Caco-2 (cell line): ENCODE results near the gene STARD10. TPM values are rescaled to one million over a fixed set of nuclear protein-coding genes. Genes with fewer than 3 reads are reported as not detected.
A peak's percentile ranks its signal among the peaks of the same experiment; 100 is the strongest.

Source experiments
- BruUV-seq: library from RNA; stranded (reverse); fragments of 400-500 nt; replicated peaks from 2 replicates; lab custom pipeline; 2021; lab: Mats Ljungman, UMichigan
- CTCF ChIA-PET: fragments of 300-600 bp; sonication (Branson Sonifier 250); formaldehyde crosslinking; loops from one replicate; lab custom pipeline; 2022; ENCODE audit warnings: antibody characterized with exemption; lab: Charles Lee
- POLR2A ChIA-PET: fragments of 300-600 bp; sonication (Branson Sonifier 250); formaldehyde crosslinking; loops from one replicate; lab custom pipeline; 2022; ENCODE audit warnings: antibody characterized with exemption; lab: Charles Lee
- DNase-seq, 2 experiments: peaks; one replicate each; pipeline versions ENCODE4 v3.0.0 to v3.0.0-alpha.2; 2020 to 2022
- H3K27me3 ChIP-seq: replicated peaks from 2 replicates; pipeline ENCODE4 v1.6.0; 2011; ENCODE audit warnings: low read length; ENCODE audit not compliant: control insufficient read depth, insufficient read depth
- H3K36me3 ChIP-seq: 2 replicates; pipeline ENCODE4 v1.5.1; 2011; ENCODE audit warnings: low read length; ENCODE audit not compliant: control insufficient read depth, insufficient read depth
- H3K4me1 ChIP-seq: fragments of 250-450 bp; sonication (Bioruptor Pico); 2 replicates; pipeline ENCODE4 v1.5.1; 2020; ENCODE audit warnings: mild to moderate bottlenecking
- H3K4me3 ChIP-seq: 2 replicates; pipeline ENCODE4 v1.5.1; 2011; ENCODE audit warnings: low read depth, mild to moderate bottlenecking, control low read depth, low read length
- H3K9me3 ChIP-seq: fragments of 250-450 bp; sonication (Bioruptor Pico); 2 replicates; pipeline ENCODE4 v1.5.1; 2020; ENCODE audit warnings: mild to moderate bottlenecking, moderate library complexity
- H3K27ac Mint-ChIP-seq: one replicate; pipeline ENCODE4 v1.8.0; 2022; ENCODE audit warnings: mixed read lengths; ENCODE audit not compliant: unreplicated experiment
- H3K27me3 Mint-ChIP-seq: one replicate; pipeline ENCODE4 v1.8.0; 2022; ENCODE audit warnings: mixed read lengths; ENCODE audit not compliant: insufficient read depth, unreplicated experiment
- H3K36me3 Mint-ChIP-seq: one replicate; pipeline ENCODE4 v1.8.0; 2022; ENCODE audit warnings: mild to moderate bottlenecking, mixed read lengths; ENCODE audit not compliant: insufficient read depth, unreplicated experiment
- H3K4me1 Mint-ChIP-seq: one replicate; pipeline ENCODE4 v1.8.0; 2022; ENCODE audit warnings: low read depth, mixed read lengths; ENCODE audit not compliant: unreplicated experiment
- H3K4me3 Mint-ChIP-seq: one replicate; pipeline ENCODE4 v1.8.0; 2022; ENCODE audit warnings: mild to moderate bottlenecking, moderate library complexity, mixed read lengths; ENCODE audit not compliant: unreplicated experiment
- H3K9me3 Mint-ChIP-seq: one replicate; pipeline ENCODE4 v1.8.0; 2022; ENCODE audit warnings: mixed read lengths; ENCODE audit not compliant: unreplicated experiment
- intact Hi-C: fragments of 100-400 bp; cut with micrococcal nuclease; formaldehyde crosslinking; loops from one replicate; pipeline ENCODE4 v1.10.0; 2022; ENCODE audit not compliant: unreplicated experiment
- total RNA-seq: library from RNA; stranded (reverse); gene quantifications from 2 replicates; pipeline ENCODE4 v1.2.3, GENCODE V29; 2022
- TF ChIP-seq, protein P1 (sequence below), 2 experiments: fragments of 200-600 bp in 1 of 2; IDR thresholded peaks; 1 replicate in 1 of 2; 2 replicates in 1 of 2; pipeline versions ENCODE4 v1.5.1 to v1.8.0; 2011 to 2022; ENCODE audit warnings: antibody characterized with exemption in 1 of 2, control low read depth in 1 of 2, inconsistent platforms in 1 of 2, low read depth in 1 of 2, low read length in 1 of 2, mild to moderate bottlenecking in 1 of 2, moderate library complexity in 1 of 2; ENCODE audit not compliant: insufficient read depth in 1 of 2, severe bottlenecking in 1 of 2, unreplicated experiment in 1 of 2

STARD10 gene
- total RNA-seq, 1 experiment from 2014 or later, result 492 TPM

DNA sequence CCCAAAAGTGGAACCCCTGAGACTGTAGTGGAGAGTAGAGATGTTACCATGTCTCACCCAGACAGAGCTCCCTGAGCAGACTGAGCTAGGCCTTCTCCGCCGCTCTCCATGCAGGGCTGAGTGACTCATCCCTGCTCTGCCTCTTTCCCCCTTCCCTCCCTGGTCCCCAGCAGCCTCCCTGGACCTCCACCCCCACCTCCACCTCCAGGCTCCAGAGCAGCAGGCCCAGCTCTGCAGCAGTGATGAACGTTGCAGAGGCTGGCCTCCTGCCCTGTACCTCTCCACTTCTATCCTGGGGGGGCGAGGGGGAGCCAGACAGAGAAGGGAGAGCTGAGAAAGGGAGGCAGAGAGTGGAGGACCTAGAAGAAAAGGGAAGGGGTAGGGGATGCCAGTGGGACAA, 22.3 kb downstream of the STARD10 start:
- peaks cover 20% of the 10 kb centered on the region for H3K36me3 ChIP-seq
- DNase-seq, result peak in 1 of 2 experiments; percentile 38
- Mint-ChIP-seq H3K9me3 (no peaks in the 10 kb centered on the region), H3K27ac (no peak overlapping the region), H3K27me3 (no peaks in the 10 kb centered on the region), H3K36me3 (peaks cover 58% of the 10 kb centered on the region), H3K4me3 (no peak overlapping the region), H3K4me1 (peaks cover 54% of the 10 kb centered on the region)
- no peak overlapping the region for H3K4me3 ChIP-seq
- no TSS peak for BruUV-seq
- CTCF ChIA-PET, result interaction anchor here (1.4 to 2.0 kb wide), 2 partner anchors 15 to 23 kb away, joined by 8 to 9 read pairs; partner anchors contain the start of gene STARD10
- TF ChIP-seq, protein P1, sequence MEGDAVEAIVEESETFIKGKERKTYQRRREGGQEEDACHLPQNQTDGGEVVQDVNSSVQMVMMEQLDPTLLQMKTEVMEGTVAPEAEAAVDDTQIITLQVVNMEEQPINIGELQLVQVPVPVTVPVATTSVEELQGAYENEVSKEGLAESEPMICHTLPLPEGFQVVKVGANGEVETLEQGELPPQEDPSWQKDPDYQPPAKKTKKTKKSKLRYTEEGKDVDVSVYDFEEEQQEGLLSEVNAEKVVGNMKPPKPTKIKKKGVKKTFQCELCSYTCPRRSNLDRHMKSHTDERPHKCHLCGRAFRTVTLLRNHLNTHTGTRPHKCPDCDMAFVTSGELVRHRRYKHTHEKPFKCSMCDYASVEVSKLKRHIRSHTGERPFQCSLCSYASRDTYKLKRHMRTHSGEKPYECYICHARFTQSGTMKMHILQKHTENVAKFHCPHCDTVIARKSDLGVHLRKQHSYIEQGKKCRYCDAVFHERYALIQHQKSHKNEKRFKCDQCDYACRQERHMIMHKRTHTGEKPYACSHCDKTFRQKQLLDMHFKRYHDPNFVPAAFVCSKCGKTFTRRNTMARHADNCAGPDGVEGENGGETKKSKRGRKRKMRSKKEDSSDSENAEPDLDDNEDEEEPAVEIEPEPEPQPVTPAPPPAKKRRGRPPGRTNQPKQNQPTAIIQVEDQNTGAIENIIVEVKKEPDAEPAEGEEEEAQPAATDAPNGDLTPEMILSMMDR (IDR thresholded peaks at IDR 0.05; ENCODE audit: insufficient read depth in 1 of 2, low read depth in 1 of 2, low read length in 1 of 2, severe bottlenecking in 1 of 2, unreplicated experiment in 1 of 2), result no peak
- no peaks in the 10 kb centered on the region for H3K27me3 ChIP-seq
- intact Hi-C loops, result no loop called here
- no peaks in the 10 kb centered on the region for H3K9me3 ChIP-seq
- peaks cover 26% of the 10 kb centered on the region for H3K4me1 ChIP-seq
- POLR2A ChIA-PET, result interaction anchor here (1.6 kb wide), 1 partner anchor 15 kb away, joined by 6 read pairs; no protein-coding TSS in a partner anchor

DNA sequence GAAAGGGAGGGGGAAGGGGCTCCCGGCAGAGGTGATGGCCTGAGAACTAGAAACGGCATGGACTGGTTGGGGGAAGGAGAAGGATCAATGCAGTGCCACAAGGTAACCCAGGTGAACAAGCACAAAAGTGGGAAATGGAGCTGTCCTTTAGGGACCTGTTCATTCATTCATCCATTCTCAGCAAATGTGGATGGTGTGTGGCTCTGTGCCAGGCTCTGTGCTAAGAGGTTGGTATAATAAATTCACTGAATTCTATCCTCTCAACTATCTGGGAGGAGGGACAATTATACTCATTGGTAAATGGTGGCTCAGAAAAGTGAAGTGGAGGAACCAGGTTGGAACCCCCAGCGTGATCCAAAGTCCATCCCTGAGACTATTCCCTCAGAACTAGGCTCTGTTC, 23.0 kb downstream of the STARD10 start:
- ChIA-PET CTCF (interaction anchor here (0.8 to 2.0 kb wide), 2 partner anchors 18 to 23 kb away, joined by 3 to 8 read pairs; partner anchors contain the start of gene STARD10), POLR2A (interaction anchor here (1.6 kb wide), 1 partner anchor 15 kb away, joined by 6 read pairs; no protein-coding TSS in a partner anchor)
- peaks cover 24% of the 10 kb centered on the region for H3K4me1 ChIP-seq
- TF ChIP-seq, protein P1 (IDR thresholded peaks at IDR 0.05; ENCODE audit: insufficient read depth in 1 of 2, low read depth in 1 of 2, low read length in 1 of 2, severe bottlenecking in 1 of 2, unreplicated experiment in 1 of 2), result no peak
- peak overlapping the region; percentile 26 for H3K27ac Mint-ChIP-seq
- intact Hi-C loops, result no loop called here
- peaks cover 54% of the 10 kb centered on the region for H3K4me1 Mint-ChIP-seq
- H3K27me3 ChIP-seq, result no peaks in the 10 kb centered on the region
- no peaks in the 10 kb centered on the region for H3K9me3 Mint-ChIP-seq
- DNase-seq, result no peak
- H3K4me3 Mint-ChIP-seq, result no peak overlapping the region
- BruUV-seq, result no TSS peak
- no peaks in the 10 kb centered on the region for H3K9me3 ChIP-seq
- peaks cover 56% of the 10 kb centered on the region for H3K36me3 Mint-ChIP-seq
- H3K27me3 Mint-ChIP-seq, result no peaks in the 10 kb centered on the region
- H3K4me3 ChIP-seq, result no peak overlapping the region
- peaks cover 16% of the 10 kb centered on the region for H3K36me3 ChIP-seq

DNA sequence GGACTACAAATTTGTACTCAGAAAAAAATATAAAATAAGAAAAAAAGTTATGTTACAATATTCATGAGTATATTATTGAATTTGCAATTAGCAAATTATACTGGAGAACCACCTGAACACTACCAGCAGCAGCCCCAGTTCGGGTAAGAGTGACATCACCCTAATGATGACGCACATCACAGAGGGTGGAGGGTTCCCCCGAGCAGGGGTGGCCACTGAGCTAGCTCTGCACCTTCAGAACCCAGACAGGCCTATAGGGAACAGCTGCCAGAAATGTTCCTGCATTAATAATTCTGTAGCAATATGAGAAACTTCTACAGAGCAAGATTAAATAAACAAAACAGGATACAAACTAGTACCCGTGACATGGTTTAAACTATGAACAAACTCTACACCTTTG, 24.2 kb downstream of the STARD10 start:
- intact Hi-C loops, result no loop called here
- ChIA-PET CTCF (interaction anchor here (2.0 kb wide), 1 partner anchor 24 kb away, joined by 8 read pairs; the partner anchor contains the start of gene STARD10), POLR2A (interaction anchor here (0.7 kb wide), 1 partner anchor 10 kb away, joined by 3 read pairs; no protein-coding TSS in a partner anchor)
- Mint-ChIP-seq H3K9me3 (no peaks in the 10 kb centered on the region), H3K27me3 (no peaks in the 10 kb centered on the region), H3K27ac (no peak overlapping the region), H3K4me1 (peaks cover 45% of the 10 kb centered on the region), H3K4me3 (no peak overlapping the region), H3K36me3 (peaks cover 55% of the 10 kb centered on the region)
- no peak for DNase-seq
- TF ChIP-seq, protein P1 (IDR thresholded peaks at IDR 0.05; ENCODE audit: insufficient read depth in 1 of 2, low read depth in 1 of 2, low read length in 1 of 2, severe bottlenecking in 1 of 2, unreplicated experiment in 1 of 2), result no peak
- Histone ChIP-seq H3K4me3 (no peak overlapping the region), H3K36me3 (peaks cover 14% of the 10 kb centered on the region), H3K27me3 (no peaks in the 10 kb centered on the region), H3K4me1 (peaks cover 26% of the 10 kb centered on the region), H3K9me3 (no peaks in the 10 kb centered on the region)
- BruUV-seq, result no TSS peak
